Measurements from ENCODE around the gene SH2D7.

The SH2D7 gene

GRCh38 chr15:78092261-78093041, at the start of gene SH2D7:
SH2D7 (plus strand) TSS chr15:78092561; CDS start chr15:78092585, 24 bp downstream.
- DNase-seq (ENCODE audit: low read depth), result no peak
- H3K4me3 ChIP-seq (ENCODE audit: low read depth, low read length), result no peak within 1 kb of the TSS
- no peak for TF ChIP-seq CTCF (conservative IDR thresholded peaks at IDR 0.05; ENCODE audit: low read depth, low read length)

- TF ChIP-seq CTCF (conservative IDR thresholded peaks at IDR 0.05; ENCODE audit: low read depth, low read length), result no peak
- no peak overlapping the region for H3K4me3 ChIP-seq (ENCODE audit: low read depth, low read length)
- peak; percentile 47 for DNase-seq (ENCODE audit: low read depth)
Measured at GRCh38 chr15:78044407-78045155, 47.8 kb upstream of the SH2D7 start.

GRCh38 chr15:78045189-78045588, 47.2 kb upstream of the SH2D7 start:
- no peak overlapping the region for H3K4me3 ChIP-seq (ENCODE audit: low read depth, low read length)
- DNase-seq (ENCODE audit: low read depth), result no peak
- TF ChIP-seq CTCF (conservative IDR thresholded peaks at IDR 0.05; ENCODE audit: low read depth, low read length), result no peak

- DNase-seq (ENCODE audit: low read depth), result no peak
- no peak overlapping the region for H3K4me3 ChIP-seq (ENCODE audit: low read depth, low read length)
- TF ChIP-seq CTCF (conservative IDR thresholded peaks at IDR 0.05; ENCODE audit: low read depth, low read length), result no peak
Measured at GRCh38 chr15:78046796-78047341, 45.5 kb upstream of the SH2D7 start.

GRCh38 chr15:78047761-78048627, 44.4 kb upstream of the SH2D7 start:
- peak; percentile 91 for DNase-seq (ENCODE audit: low read depth)
- H3K4me3 ChIP-seq (ENCODE audit: low read depth, low read length), result no peak overlapping the region

More at GRCh38 chr15:78047761-78048627, 44.4 kb upstream of the SH2D7 start:
- TF ChIP-seq CTCF (conservative IDR thresholded peaks at IDR 0.05; ENCODE audit: low read depth, low read length), result no peak

All from choroid plexus epithelial cell (primary cell).